Calu3 (cell line): ENCODE measurements around the gene HNRNPH1. TPM values are rescaled to one million over a fixed set of nuclear protein-coding genes. Genes with fewer than 3 reads are reported as not detected.
"Not testable (repeated sequence)": the region's sequence is repeated elsewhere in the genome, so short reads cannot be mapped to it uniquely, and the experiment has no call there.

ENCODE experiments used
- BruUV-seq: library from RNA; stranded (reverse); fragments of 400-500 nt; replicated peaks from 2 replicates; lab custom pipeline; 2021; lab: Mats Ljungman, UMichigan
- CTCF ChIA-PET: fragments of 300-600 bp; sonication (Branson Sonifier 250); formaldehyde crosslinking; loops from one replicate; lab custom pipeline; 2022; ENCODE audit warnings: antibody characterized with exemption; lab: Charles Lee
- DNase-seq: peaks from one replicate; pipeline ENCODE4 v3.0.0; 2022
- H3K27ac Mint-ChIP-seq: one replicate; pipeline ENCODE4 v1.8.0; 2022; ENCODE audit warnings: mixed read lengths; ENCODE audit not compliant: unreplicated experiment
- H3K27me3 Mint-ChIP-seq: one replicate; pipeline ENCODE4 v1.8.0; 2022; ENCODE audit warnings: mixed read lengths; ENCODE audit not compliant: unreplicated experiment
- H3K36me3 Mint-ChIP-seq: one replicate; pipeline ENCODE4 v1.8.0; 2022; ENCODE audit warnings: mild to moderate bottlenecking, moderate library complexity, mixed read lengths; ENCODE audit not compliant: insufficient read depth, unreplicated experiment
- H3K4me1 Mint-ChIP-seq: one replicate; pipeline ENCODE4 v1.8.0; 2022; ENCODE audit warnings: mild to moderate bottlenecking, low read depth, mixed read lengths; ENCODE audit not compliant: unreplicated experiment
- H3K4me3 Mint-ChIP-seq: one replicate; pipeline ENCODE4 v1.8.0; 2022; ENCODE audit warnings: mild to moderate bottlenecking, low read depth, moderate library complexity, mixed read lengths; ENCODE audit not compliant: unreplicated experiment
- H3K9me3 Mint-ChIP-seq: one replicate; pipeline ENCODE4 v1.8.0; 2022; ENCODE audit warnings: low read depth, mixed read lengths; ENCODE audit not compliant: unreplicated experiment
- CTCF ChIP-seq: fragments of 200-600 bp; IDR thresholded peaks from one replicate; pipeline ENCODE4 v1.8.0; 2022; ENCODE audit warnings: antibody characterized with exemption; ENCODE audit not compliant: unreplicated experiment
- intact Hi-C: fragments of 100-400 bp; cut with micrococcal nuclease; formaldehyde crosslinking; loops from one replicate; pipeline ENCODE4 v1.10.0; 2022; ENCODE audit not compliant: unreplicated experiment
- total RNA-seq: library from RNA; stranded (reverse); gene quantifications from 2 replicates; pipeline ENCODE4 v1.2.3, GENCODE V29; 2022

The HNRNPH1 gene
- total RNA-seq, 1 experiment from 2014 or later: 870 TPM

DNA sequence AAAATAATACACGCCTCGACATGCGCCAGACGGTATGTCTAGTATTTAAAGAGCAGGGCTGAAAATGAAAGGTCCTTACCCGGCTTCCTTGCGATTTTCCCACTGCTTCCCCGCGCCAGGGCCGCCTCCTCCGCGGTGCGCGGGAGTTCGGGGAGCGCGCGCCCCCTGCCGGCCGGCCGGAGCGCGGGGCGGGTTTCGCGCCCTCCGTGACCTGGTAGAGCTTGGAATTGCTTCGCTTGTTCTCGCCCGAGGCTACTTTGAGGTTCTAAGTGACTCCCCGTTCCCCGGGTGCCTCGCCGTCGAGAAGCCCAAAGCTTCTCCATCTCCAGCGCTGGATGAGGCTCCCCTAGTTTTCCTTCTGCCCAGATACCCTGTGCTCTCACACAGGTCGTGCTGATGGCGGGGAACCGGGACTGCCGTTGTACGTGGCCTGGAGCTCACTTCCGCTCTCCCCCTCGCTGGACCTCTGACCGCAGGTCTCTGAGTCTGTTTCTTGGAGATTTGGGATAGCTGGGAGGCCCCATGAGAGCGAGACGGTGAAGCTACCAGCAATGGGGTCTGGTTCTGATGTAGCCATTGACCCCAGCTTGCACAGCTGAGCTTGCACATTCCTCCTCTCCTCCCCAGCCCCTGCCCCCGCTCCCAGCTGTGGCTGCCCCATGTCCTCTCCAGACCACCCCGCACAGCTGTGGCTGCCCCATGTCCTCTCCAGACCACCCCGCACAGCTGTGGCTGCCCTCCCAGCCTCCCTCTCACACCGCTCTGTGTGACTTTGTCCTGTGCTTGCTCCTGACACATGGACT, 11.1 kb upstream of the HNRNPH1 start:
- CTCF ChIA-PET, H3K9me3 Mint-ChIP-seq, intact Hi-C loops: not testable (repeated sequence)

GRCh38 chr5:179633501-179634369, 10.3 kb upstream of the HNRNPH1 start:
- H3K27ac Mint-ChIP-seq, H3K27me3 Mint-ChIP-seq, H3K4me1 Mint-ChIP-seq, H3K9me3 Mint-ChIP-seq, intact Hi-C loops, DNase-seq, BruUV-seq, H3K36me3 Mint-ChIP-seq: not testable (repeated sequence)
- CTCF ChIA-PET: interaction anchor here (0.6 to 0.9 kb wide), 2 partner anchors 10 to 138 kb away, joined by 3 to 5 read pairs; partner anchors contain the start of gene HNRNPH1
- peak overlapping the region; percentile 61 for H3K4me3 Mint-ChIP-seq

More for the DNA sequence above, 11.1 kb upstream of the HNRNPH1 start:
- not testable (repeated sequence) for BruUV-seq, H3K4me1 Mint-ChIP-seq, H3K4me3 Mint-ChIP-seq, DNase-seq, H3K27ac Mint-ChIP-seq, H3K27me3 Mint-ChIP-seq, H3K36me3 Mint-ChIP-seq

DNA sequence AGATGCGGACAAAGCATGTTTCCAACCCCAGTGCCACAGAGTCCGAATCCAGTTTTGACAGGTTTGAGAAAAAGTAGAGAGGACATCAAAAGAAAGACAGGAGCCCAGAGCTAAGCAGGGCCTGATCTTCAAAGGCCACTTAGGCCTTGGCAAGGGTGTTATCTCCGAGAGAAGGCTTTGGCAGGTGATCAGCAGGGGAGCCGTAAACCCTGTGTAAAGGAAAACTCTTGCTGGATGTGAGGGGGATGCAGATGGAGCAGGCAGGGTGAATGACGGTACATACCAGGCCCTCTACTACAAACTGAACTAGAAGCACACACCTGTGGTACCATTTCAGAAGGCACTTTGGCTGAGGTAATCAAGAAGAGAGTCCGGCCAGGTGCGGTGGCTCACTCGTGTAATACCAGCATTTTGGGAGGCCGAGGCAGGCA, 1.4 kb upstream of the HNRNPH1 start:
- BruUV-seq: no TSS peak
- H3K9me3 Mint-ChIP-seq: no peaks in the 10 kb centered on the region
- no peak for TF ChIP-seq CTCF
- peaks cover 7% of the 10 kb centered on the region for H3K27me3 Mint-ChIP-seq
- H3K27ac Mint-ChIP-seq: peak overlapping the region; percentile 100
- CTCF ChIA-PET: no interaction called here
- intact Hi-C loops: loop anchor here (5.0 kb wide), 1 partner anchor 177 kb away; no protein-coding TSS in a partner anchor
- no peak for DNase-seq
- H3K4me3 Mint-ChIP-seq: peak overlapping the region; percentile 96
- H3K36me3 Mint-ChIP-seq: peaks cover 50% of the 10 kb centered on the region
- peaks cover 29% of the 10 kb centered on the region for H3K4me1 Mint-ChIP-seq

GRCh38 chr5:179623906-179624741, 653 bp upstream of the HNRNPH1 start:
- H3K9me3 Mint-ChIP-seq: no peaks in the 10 kb centered on the region
- intact Hi-C loops: loop anchor here (1.0 to 5.0 kb wide), 3 partner anchors 73 to 178 kb away; partner anchors contain the start of gene CANX
- DNase-seq: peak; percentile 64
- CTCF ChIA-PET: interaction anchor here (1.2 to 1.4 kb wide), 2 partner anchors 10 to 108 kb away, joined by 3 read pairs; no protein-coding TSS in a partner anchor
- peaks cover 7% of the 10 kb centered on the region for H3K27me3 Mint-ChIP-seq
- peak overlapping the region; percentile 96 for H3K4me3 Mint-ChIP-seq
- H3K4me1 Mint-ChIP-seq: peaks cover 34% of the 10 kb centered on the region
- BruUV-seq: TSS peak; percentile 92
- peaks cover 57% of the 10 kb centered on the region for H3K36me3 Mint-ChIP-seq
- H3K27ac Mint-ChIP-seq: peak overlapping the region; percentile 100
- peak; percentile 1 for TF ChIP-seq CTCF
